GM12878 (cell line): ENCODE data around the gene MAB21L4. TPM values are rescaled to one million over a fixed set of nuclear protein-coding genes. Genes with fewer than 3 reads are reported as not detected.

ENCODE experiments used
- ATAC-seq: fragments of 200-7000 bp; cut with Tn5 transposase; 3 replicates; pipeline ENCODE4 v1.9.1; 2020; ENCODE audit warnings: mild to moderate bottlenecking, moderate library complexity
- BruUV-seq: library from RNA; stranded (reverse); fragments of 400-500 nt; replicated peaks from 2 replicates; lab custom pipeline; 2021; lab: Mats Ljungman, UMichigan
- CTCF ChIA-PET: fragments of 300-600 bp; sonication (Branson Sonifier 250); formaldehyde crosslinking; extraction: SDS; loops from one replicate; lab custom pipeline; 2021; ENCODE audit warnings: inconsistent platforms; lab: Yijun Ruan, JAX
- POLR2A ChIA-PET: fragments of 350-600 bp; formaldehyde crosslinking; extraction: SDS; loops from one replicate; lab custom pipeline; 2021; ENCODE audit warnings: inconsistent platforms; lab: Charles Lee
- RAD21 ChIA-PET: fragments of 300-600 bp; sonication (Branson Sonifier 250); formaldehyde crosslinking; loops from one replicate; lab custom pipeline; 2023; ENCODE audit warnings: antibody characterized with exemption; ENCODE audit not compliant: unreplicated experiment; lab: Charles Lee
- SMC1A ChIA-PET: fragments of 300-600 bp; sonication (Branson Sonifier 250); formaldehyde crosslinking; loops from one replicate; lab custom pipeline; 2023; ENCODE audit not compliant: unreplicated experiment, uncharacterized antibody; lab: Charles Lee
- DNase-seq: peaks from one replicate; pipeline ENCODE4 v3.0.0-alpha.2; 2011; ENCODE audit warnings: low read depth, low spot score
- FAIRE-seq: peaks from 3 replicates; lab custom pipeline; 2011; peaks lifted over from hg19 to GRCh38; lab: Jason Lieb, UNC
- H2AFZ ChIP-seq: 2 replicates; pipeline ENCODE4 v1.6.0; 2011; ENCODE audit warnings: low read depth, low read length, control low read depth; ENCODE audit not compliant: control insufficient read depth
- H3K27ac ChIP-seq: 2 replicates; pipeline ENCODE4 v1.5.1; 2011; ENCODE audit warnings: control low read depth; ENCODE audit not compliant: control insufficient read depth, insufficient read depth
- H3K27me3 ChIP-seq, 2 experiments: replicated peaks in 1 of 2; 2 replicates each; pipeline versions ENCODE4 v1.6.0 to v1.6.1; 2011; ENCODE audit warnings: low read length in 1 of 2; ENCODE audit not compliant: control insufficient read depth in 2 of 2, insufficient read depth in 2 of 2
- H3K36me3 ChIP-seq, 2 experiments: 2 replicates each; pipeline ENCODE4 v1.5.1; 2011; ENCODE audit warnings: low read length in 1 of 2; ENCODE audit not compliant: control insufficient read depth in 2 of 2, insufficient read depth in 2 of 2
- H3K4me1 ChIP-seq: 2 replicates; pipeline ENCODE4 v1.6.1; 2011; ENCODE audit warnings: mild to moderate bottlenecking, low read length, moderate library complexity, mixed read lengths; ENCODE audit not compliant: control insufficient read depth, insufficient read depth
- H3K4me2 ChIP-seq: 2 replicates; pipeline ENCODE4 v1.6.0; 2011; ENCODE audit warnings: control low read depth; ENCODE audit not compliant: control insufficient read depth, insufficient read depth
- H3K4me3 ChIP-seq: fragments of 200-600 bp; sonication (generic); 2 replicates; pipeline ENCODE4 v1.5.1; 2016
- H3K79me2 ChIP-seq: 2 replicates; pipeline ENCODE4 v1.6.0; 2011; ENCODE audit warnings: low read length; ENCODE audit not compliant: control insufficient read depth, insufficient read depth
- H3K9ac ChIP-seq: 2 replicates; pipeline ENCODE4 v1.8.0; 2011; ENCODE audit warnings: low read length, control low read depth, mixed read lengths; ENCODE audit not compliant: control insufficient read depth, insufficient read depth
- H3K9me3 ChIP-seq: replicated peaks from 3 replicates; pipeline ENCODE4 v1.5.1; 2011; ENCODE audit warnings: mild to moderate bottlenecking, low read length; ENCODE audit not compliant: control insufficient read depth, insufficient read depth
- H4K20me1 ChIP-seq: 2 replicates; pipeline ENCODE4 v1.6.0; 2011; ENCODE audit not compliant: control insufficient read depth, insufficient read depth
- CBX5 ChIP-seq: sonication (generic); IDR thresholded peaks from 2 replicates; pipeline ENCODE4 v1.6.1; 2016; ENCODE audit warnings: low read depth, moderate library complexity, mild to moderate bottlenecking, inconsistent platforms
- IKZF1 ChIP-seq: fragments of 450-650 bp; conservative IDR thresholded peaks from 2 replicates; pipeline ENCODE4 v1.6.1; 2017; ENCODE audit warnings: antibody characterized with exemption, mild to moderate bottlenecking
- IRF5 ChIP-seq: fragments of 450-650 bp; IDR thresholded peaks from 2 replicates; pipeline ENCODE4 v1.6.1; 2017; ENCODE audit warnings: borderline replicate concordance
- KLF5 ChIP-seq: fragments of 450-650 bp; IDR thresholded peaks from 2 replicates; pipeline ENCODE4 v1.6.1; 2014; ENCODE audit warnings: mild to moderate bottlenecking; ENCODE audit not compliant: partially characterized antibody
- SIX5 ChIP-seq: IDR thresholded peaks from 2 replicates; pipeline ENCODE4 v1.6.1; 2011; ENCODE audit warnings: mild to moderate bottlenecking, low read depth, low read length, moderate library complexity; ENCODE audit not compliant: severe bottlenecking
- SMAD5 ChIP-seq: IDR thresholded peaks from 2 replicates; pipeline ENCODE4 v1.6.1; 2016; ENCODE audit warnings: antibody characterized with exemption, low read depth
- SP1 ChIP-seq: IDR thresholded peaks from one replicate; pipeline ENCODE4 v1.6.1; 2011; ENCODE audit warnings: low read depth, low read length
- SUZ12 ChIP-seq: fragments of 200-600 bp; sonication (generic); IDR thresholded peaks from one replicate; pipeline ENCODE4 v1.6.1; 2018; ENCODE audit warnings: antibody characterized with exemption, mild to moderate bottlenecking; ENCODE audit not compliant: unreplicated experiment
- TCF7 ChIP-seq: IDR thresholded peaks from 2 replicates; pipeline ENCODE4 v1.6.1; 2014; ENCODE audit warnings: antibody characterized with exemption, borderline replicate concordance
- ZNF274 ChIP-seq: IDR thresholded peaks from one replicate; pipeline ENCODE4 v1.8.0; 2011; ENCODE audit not compliant: insufficient read length, insufficient read depth
- WGBS: methylation state at CpG from one replicate; pipeline ENCODE4 v1.1.6; 2016; ENCODE audit warnings: low lambda C conversion rate; ENCODE audit not compliant: insufficient replicate concordance, insufficient coverage; ENCODE audit errors: missing lambda C conversion rate; 5-methylcytosine and 5-hydroxymethylcytosine counted together
- in situ Hi-C: fragments of 300-500 bp; cut with MboI; formaldehyde crosslinking; loops from 9 replicates; pipeline ENCODE4 v1.14.3; 2018; ENCODE audit warnings: mixed read lengths
- intact Hi-C: fragments of 100-400 bp; cut with micrococcal nuclease; formaldehyde crosslinking; loops from one replicate; pipeline ENCODE4 v1.14.2; 2022; ENCODE audit not compliant: unreplicated experiment
- polyA plus RNA-seq, 11 experiments: library from polyadenylated mRNA; depleted of rRNA in 4 of 11; unstranded in 6 of 11; stranded (reverse) in 5 of 11; fragments of >200 nt; fragmentation: Nextera tagmentation in 4 of 11; fragmentation: Illumina TruSeq in 1 of 11; extraction: Ambion mirVana in 4 of 11; extraction: Trizol in 1 of 11; gene quantifications; 1 replicate in 1 of 11; 2 replicates in 10 of 11; pipeline versions ENCODE4 v1.2.1 to v1.2.3, GENCODE V29; 2011 to 2016; ENCODE audit warnings: inconsistent platforms in 2 of 11, missing spikeins in 2 of 11, low read depth in 1 of 11
- total RNA-seq, 4 experiments: library from RNA; depleted of rRNA in 3 of 4; stranded (reverse); fragments of >200 nt in 3 of 4; fragmentation: Illumina TruSeq in 1 of 4; extraction: Trizol in 1 of 4; gene quantifications; 2 replicates each; pipeline versions ENCODE4 v1.2.1 to v1.2.3, GENCODE V29; 2013 to 2021
- TF ChIP-seq, protein P1 (sequence below): IDR thresholded peaks from 2 replicates; pipeline ENCODE4 v1.6.1; 2012; ENCODE audit warnings: improper control_type of control experiment, low read depth, low read length; ENCODE audit not compliant: insufficient replicate concordance
- TF ChIP-seq, protein P2 (sequence below): IDR thresholded peaks from 2 replicates; pipeline ENCODE4 v1.6.1; 2012; ENCODE audit warnings: mild to moderate bottlenecking, low read depth, low read length
- TF ChIP-seq, protein P3 (sequence below): IDR thresholded peaks from 2 replicates; pipeline ENCODE4 v1.6.1; 2011; ENCODE audit warnings: low read depth, low read length, improper control_type of control experiment, borderline replicate concordance

MAB21L4 gene
- total and polyA plus RNA-seq, 10 of the 15 experiments (the other 5 are each of a cell fraction or from before 2014, with no cell fraction given), result 0.03 TPM; not detected in 9

DNA sequence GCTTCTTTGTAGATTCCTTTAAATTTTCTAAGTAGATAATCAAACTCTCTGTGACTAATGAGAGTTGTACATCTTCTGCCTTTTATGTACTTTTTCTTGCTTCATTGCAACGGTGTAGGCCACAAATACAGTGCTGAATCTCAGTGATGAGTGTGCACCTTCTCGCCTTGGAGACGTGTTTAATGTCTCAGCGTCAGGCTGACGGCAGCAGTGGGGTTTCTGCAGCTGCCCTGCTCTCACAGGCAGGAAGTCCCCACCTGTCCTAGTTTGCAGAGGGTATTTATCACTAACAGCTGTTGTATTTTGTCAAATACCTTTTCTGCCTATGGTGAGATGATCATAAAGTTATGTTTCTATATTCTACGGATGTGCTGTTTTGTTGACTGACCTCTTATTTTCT is 14.0 kb downstream of the MAB21L4 start:
- ATAC-seq (no peak), FAIRE-seq (no peak), DNase-seq (no peak)
- ChIA-PET POLR2A (no interaction called here), SMC1A (no interaction called here), CTCF (interaction anchor here (1.1 kb wide), 2 partner anchors 32 to 60 kb away, joined by 3 read pairs; no protein-coding TSS in a partner anchor), RAD21 (no interaction called here)
- Histone ChIP-seq H3K36me3 (no peaks in the 10 kb centered on the region), H3K4me1 (no peaks in the 10 kb centered on the region), H3K9me3 (no peaks in the 10 kb centered on the region), H4K20me1 (no peaks in the 10 kb centered on the region), H3K27ac (no peak overlapping the region), H3K9ac (no peak overlapping the region), H3K4me3 (no peak overlapping the region), H3K27me3 (no peaks in the 10 kb centered on the region; a peak in 1 of 4 replicates), H3K79me2 (no peaks in the 10 kb centered on the region), H2AFZ (no peak overlapping the region), H3K4me2 (no peak overlapping the region)
- intact Hi-C loops, result no loop called here
- WGBS, result 32% methylated on average over 6 of the region's 6 CpGs
- in situ Hi-C loops, result no loop called here
- no peak for TF ChIP-seq KLF5
- no peak for TF ChIP-seq CBX5
- TF ChIP-seq, protein P1, sequence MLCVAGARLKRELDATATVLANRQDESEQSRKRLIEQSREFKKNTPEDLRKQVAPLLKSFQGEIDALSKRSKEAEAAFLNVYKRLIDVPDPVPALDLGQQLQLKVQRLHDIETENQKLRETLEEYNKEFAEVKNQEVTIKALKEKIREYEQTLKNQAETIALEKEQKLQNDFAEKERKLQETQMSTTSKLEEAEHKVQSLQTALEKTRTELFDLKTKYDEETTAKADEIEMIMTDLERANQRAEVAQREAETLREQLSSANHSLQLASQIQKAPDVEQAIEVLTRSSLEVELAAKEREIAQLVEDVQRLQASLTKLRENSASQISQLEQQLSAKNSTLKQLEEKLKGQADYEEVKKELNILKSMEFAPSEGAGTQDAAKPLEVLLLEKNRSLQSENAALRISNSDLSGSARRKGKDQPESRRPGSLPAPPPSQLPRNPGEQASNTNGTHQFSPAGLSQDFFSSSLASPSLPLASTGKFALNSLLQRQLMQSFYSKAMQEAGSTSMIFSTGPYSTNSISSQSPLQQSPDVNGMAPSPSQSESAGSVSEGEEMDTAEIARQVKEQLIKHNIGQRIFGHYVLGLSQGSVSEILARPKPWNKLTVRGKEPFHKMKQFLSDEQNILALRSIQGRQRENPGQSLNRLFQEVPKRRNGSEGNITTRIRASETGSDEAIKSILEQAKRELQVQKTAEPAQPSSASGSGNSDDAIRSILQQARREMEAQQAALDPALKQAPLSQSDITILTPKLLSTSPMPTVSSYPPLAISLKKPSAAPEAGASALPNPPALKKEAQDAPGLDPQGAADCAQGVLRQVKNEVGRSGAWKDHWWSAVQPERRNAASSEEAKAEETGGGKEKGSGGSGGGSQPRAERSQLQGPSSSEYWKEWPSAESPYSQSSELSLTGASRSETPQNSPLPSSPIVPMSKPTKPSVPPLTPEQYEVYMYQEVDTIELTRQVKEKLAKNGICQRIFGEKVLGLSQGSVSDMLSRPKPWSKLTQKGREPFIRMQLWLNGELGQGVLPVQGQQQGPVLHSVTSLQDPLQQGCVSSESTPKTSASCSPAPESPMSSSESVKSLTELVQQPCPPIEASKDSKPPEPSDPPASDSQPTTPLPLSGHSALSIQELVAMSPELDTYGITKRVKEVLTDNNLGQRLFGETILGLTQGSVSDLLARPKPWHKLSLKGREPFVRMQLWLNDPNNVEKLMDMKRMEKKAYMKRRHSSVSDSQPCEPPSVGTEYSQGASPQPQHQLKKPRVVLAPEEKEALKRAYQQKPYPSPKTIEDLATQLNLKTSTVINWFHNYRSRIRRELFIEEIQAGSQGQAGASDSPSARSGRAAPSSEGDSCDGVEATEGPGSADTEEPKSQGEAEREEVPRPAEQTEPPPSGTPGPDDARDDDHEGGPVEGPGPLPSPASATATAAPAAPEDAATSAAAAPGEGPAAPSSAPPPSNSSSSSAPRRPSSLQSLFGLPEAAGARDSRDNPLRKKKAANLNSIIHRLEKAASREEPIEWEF, result no peak
- TF ChIP-seq SP1, result no peak
- TF ChIP-seq IRF5, result no peak
- no peak for TF ChIP-seq TCF7
- TF ChIP-seq SUZ12, result no peak
- no peak for TF ChIP-seq SIX5
- TF ChIP-seq, protein P2, sequence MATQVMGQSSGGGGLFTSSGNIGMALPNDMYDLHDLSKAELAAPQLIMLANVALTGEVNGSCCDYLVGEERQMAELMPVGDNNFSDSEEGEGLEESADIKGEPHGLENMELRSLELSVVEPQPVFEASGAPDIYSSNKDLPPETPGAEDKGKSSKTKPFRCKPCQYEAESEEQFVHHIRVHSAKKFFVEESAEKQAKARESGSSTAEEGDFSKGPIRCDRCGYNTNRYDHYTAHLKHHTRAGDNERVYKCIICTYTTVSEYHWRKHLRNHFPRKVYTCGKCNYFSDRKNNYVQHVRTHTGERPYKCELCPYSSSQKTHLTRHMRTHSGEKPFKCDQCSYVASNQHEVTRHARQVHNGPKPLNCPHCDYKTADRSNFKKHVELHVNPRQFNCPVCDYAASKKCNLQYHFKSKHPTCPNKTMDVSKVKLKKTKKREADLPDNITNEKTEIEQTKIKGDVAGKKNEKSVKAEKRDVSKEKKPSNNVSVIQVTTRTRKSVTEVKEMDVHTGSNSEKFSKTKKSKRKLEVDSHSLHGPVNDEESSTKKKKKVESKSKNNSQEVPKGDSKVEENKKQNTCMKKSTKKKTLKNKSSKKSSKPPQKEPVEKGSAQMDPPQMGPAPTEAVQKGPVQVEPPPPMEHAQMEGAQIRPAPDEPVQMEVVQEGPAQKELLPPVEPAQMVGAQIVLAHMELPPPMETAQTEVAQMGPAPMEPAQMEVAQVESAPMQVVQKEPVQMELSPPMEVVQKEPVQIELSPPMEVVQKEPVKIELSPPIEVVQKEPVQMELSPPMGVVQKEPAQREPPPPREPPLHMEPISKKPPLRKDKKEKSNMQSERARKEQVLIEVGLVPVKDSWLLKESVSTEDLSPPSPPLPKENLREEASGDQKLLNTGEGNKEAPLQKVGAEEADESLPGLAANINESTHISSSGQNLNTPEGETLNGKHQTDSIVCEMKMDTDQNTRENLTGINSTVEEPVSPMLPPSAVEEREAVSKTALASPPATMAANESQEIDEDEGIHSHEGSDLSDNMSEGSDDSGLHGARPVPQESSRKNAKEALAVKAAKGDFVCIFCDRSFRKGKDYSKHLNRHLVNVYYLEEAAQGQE, result no peak
- TF ChIP-seq SMAD5, result no peak
- TF ChIP-seq, protein P3, sequence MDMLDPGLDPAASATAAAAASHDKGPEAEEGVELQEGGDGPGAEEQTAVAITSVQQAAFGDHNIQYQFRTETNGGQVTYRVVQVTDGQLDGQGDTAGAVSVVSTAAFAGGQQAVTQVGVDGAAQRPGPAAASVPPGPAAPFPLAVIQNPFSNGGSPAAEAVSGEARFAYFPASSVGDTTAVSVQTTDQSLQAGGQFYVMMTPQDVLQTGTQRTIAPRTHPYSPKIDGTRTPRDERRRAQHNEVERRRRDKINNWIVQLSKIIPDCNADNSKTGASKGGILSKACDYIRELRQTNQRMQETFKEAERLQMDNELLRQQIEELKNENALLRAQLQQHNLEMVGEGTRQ, result no peak
- no peak for TF ChIP-seq IKZF1
- TF ChIP-seq ZNF274, result no peak
- BruUV-seq, result no TSS peak
